ENCODE data around the gene DUXB. TPM values are rescaled to one million over a fixed set of nuclear protein-coding genes. Genes with fewer than 3 reads are reported as not detected.

DUXB gene
- total RNA-seq, 1 experiment from 2014 or later: not detected

- DNase-seq: no peak
- H3T11ph ChIP-seq (ENCODE audit: low read length): no peak overlapping the region
- H3K23ac ChIP-seq (ENCODE audit: insufficient read length, low read depth, low read length): no peak overlapping the region
- H3K27me3 Mint-ChIP-seq (ENCODE audit: low read depth): no peaks in the 10 kb centered on the region
- peaks cover 25% of the 10 kb centered on the region for H3K79me2 ChIP-seq (ENCODE audit: insufficient read depth, low read length)
- H3K27ac Mint-ChIP-seq: peak overlapping the region in 1 of 3 experiments; percentile 2; a peak in 2 of 7 replicates
- H2BK20ac ChIP-seq (ENCODE audit: low read depth, low read length, poor library complexity, severe bottlenecking): no peak overlapping the region
- no peaks in the 10 kb centered on the region for H3K4me1 ChIP-seq (ENCODE audit: insufficient read depth, low read length)
- no peak overlapping the region for H3K56ac ChIP-seq (ENCODE audit: insufficient read length, low read depth, low read length)
- no peaks in the 10 kb centered on the region for H4K20me1 ChIP-seq (ENCODE audit: control insufficient read depth, insufficient read depth, insufficient read length)
- H2BK12ac ChIP-seq (ENCODE audit: insufficient read length, low read depth, low read length): no peak overlapping the region
- no peak overlapping the region for H2BK5ac ChIP-seq (ENCODE audit: insufficient read length, low read length)
- no peak overlapping the region for H2BK15ac ChIP-seq (ENCODE audit: low read depth, low read length)
- H2AK5ac ChIP-seq (ENCODE audit: insufficient read length, low read length): no peak overlapping the region
- H3K79me1 ChIP-seq (ENCODE audit: insufficient read depth, low read depth, low read length, poor library complexity, severe bottlenecking): no peaks in the 10 kb centered on the region
- peaks cover 42 to 64% (median 55%) of the 10 kb centered on the region in 3 experiments; a peak in 6 of 7 replicates for H3K36me3 Mint-ChIP-seq (ENCODE audit: insufficient read depth in 1 of 3, low read depth in 3 of 3)
- no peak overlapping the region for H3K9ac ChIP-seq (ENCODE audit: extremely low read depth, insufficient read length, low read length)
- H3K4me3 Mint-ChIP-seq: peak overlapping the region; percentile 24 to 25; a peak in 3 of 5 replicates
- H2BK120ac ChIP-seq (ENCODE audit: low read depth, low read length, poor library complexity, severe bottlenecking): no peak overlapping the region
- H3K23me2 ChIP-seq (ENCODE audit: insufficient read length, low read depth, low read length, poor library complexity, severe bottlenecking): no peaks in the 10 kb centered on the region
- H3K9me3 ChIP-seq (ENCODE audit: control insufficient read depth, low read depth, low read length): no peaks in the 10 kb centered on the region
- no peak overlapping the region for H4K5ac ChIP-seq (ENCODE audit: insufficient read length, low read depth, low read length)
- no CpG with 5 or more reads among the region's 7 CpGs for WGBS (ENCODE audit: extremely low coverage, insufficient read length, low lambda C conversion rate)
- no peaks in the 10 kb centered on the region; a peak in 1 of 5 replicates for H3K9me3 Mint-ChIP-seq
- H3K4ac ChIP-seq (ENCODE audit: low read depth, low read length): no peak overlapping the region
- H3K27me3 ChIP-seq (ENCODE audit: insufficient read depth, low read length): no peaks in the 10 kb centered on the region
- no peak overlapping the region for H2AFZ ChIP-seq (ENCODE audit: low read length)
- peaks cover 8 to 13% of the 10 kb centered on the region in 2 experiments for H3K4me1 Mint-ChIP-seq
- H3K18ac ChIP-seq (ENCODE audit: insufficient read length, low read depth, low read length): no peak overlapping the region
- no peak overlapping the region for H3K4me2 ChIP-seq (ENCODE audit: insufficient read depth, insufficient read length, low read length)
- TF ChIP-seq CTCF (conservative IDR thresholded peaks at IDR 0.05): peak; percentile 37; the same call in 2 of the 3 replicates
- no peak overlapping the region for H3K27ac ChIP-seq (ENCODE audit: insufficient read length, low read depth, low read length)
- H4K91ac ChIP-seq (ENCODE audit: insufficient read length, low read depth, low read length): no peak overlapping the region
- no peak overlapping the region for H4K8ac ChIP-seq (replicated peaks; ENCODE audit: insufficient read length, low read depth, low read length)
- H3K14ac ChIP-seq (ENCODE audit: insufficient read depth, low read length): no peak overlapping the region
Measured at GRCh38 chr16:75644240-75645012, 56.8 kb downstream of the DUXB start.

Other genes starting within 250 kb of the DUXB start
- 43.4 and 46.8 TPM in 2 replicates for gene TMEM170A, start 236.8 kb downstream of the DUXB start, total RNA-seq (2021)
- gene CHST6, start 206.0 kb downstream of the DUXB start, total RNA-seq (2021): 20.7 and 20.8 TPM in 2 replicates
- 0.11 TPM in 1 of 2 replicates, not detected in the other for gene CHST5, start 165.4 kb downstream of the DUXB start, total RNA-seq (2021)
- gene TMEM231, start 145.2 kb downstream of the DUXB start, total RNA-seq (2021): 3.4 and 5.2 TPM in 2 replicates
- 60.5 and 62.6 TPM in 2 replicates for gene GABARAPL2, start 135.1 kb downstream of the DUXB start, total RNA-seq (2021)
- gene ADAT1, start 78.2 kb downstream of the DUXB start, total RNA-seq (2021): 42.4 and 54.2 TPM in 2 replicates
- 181 and 183 TPM in 2 replicates for gene KARS1, start 53.8 kb downstream of the DUXB start, total RNA-seq (2021)
- 15.6 and 15.9 TPM in 2 replicates for gene TERF2IP, start 53.7 kb downstream of the DUXB start, total RNA-seq (2021)
- not detected in 2 replicates for gene CPHXL2, start 24.5 kb downstream of the DUXB start, total RNA-seq (2021)
- gene CPHXL, start 25.0 kb upstream of the DUXB start, total RNA-seq (2021): not detected in 2 replicates

Measured in H9 (cell line).